Measurements from ENCODE around the gene SORBS1.

Gene SORBS1

GRCh38 chr10:95542330-95542729 is 18.8 kb downstream of the SORBS1 start:
- no peak for TF ChIP-seq REST (IDR thresholded peaks at IDR 0.05; ENCODE audit: low read depth)
- TF ChIP-seq EP300 (IDR thresholded peaks at IDR 0.05; ENCODE audit: borderline replicate concordance), result no peak
- no peak for TF ChIP-seq FOXM1 (IDR thresholded peaks at IDR 0.05; ENCODE audit: borderline replicate concordance, low read depth)

- TF ChIP-seq TCF12 (IDR thresholded peaks at IDR 0.05; ENCODE audit: low read depth), result no peak
- no peak for TF ChIP-seq ZBTB7A (IDR thresholded peaks at IDR 0.05; ENCODE audit: low read depth)
- TF ChIP-seq NFIC (IDR thresholded peaks at IDR 0.05), result no peak
These were observed 20.6 kb downstream of the SORBS1 start for GRCh38 chr10:95540514-95541052.

- TF ChIP-seq CREB1 (IDR thresholded peaks at IDR 0.05; ENCODE audit: low read depth), result no peak
- TF ChIP-seq CEBPB (IDR thresholded peaks at IDR 0.05), result no peak
- no peak for TF ChIP-seq TEAD4 (IDR thresholded peaks at IDR 0.05)
- no peak for TF ChIP-seq YY1 (IDR thresholded peaks at IDR 0.05; ENCODE audit: low read depth)
- TF ChIP-seq REST (IDR thresholded peaks at IDR 0.05; ENCODE audit: low read depth), result no peak
- TF ChIP-seq ZBTB7A (IDR thresholded peaks at IDR 0.05; ENCODE audit: low read depth), result no peak
- no peak for TF ChIP-seq TAF1 (IDR thresholded peaks at IDR 0.05; ENCODE audit: low read depth)
- TF ChIP-seq USF1 (IDR thresholded peaks at IDR 0.05), result no peak
- TF ChIP-seq TCF12 (IDR thresholded peaks at IDR 0.05; ENCODE audit: low read depth), result no peak
- TF ChIP-seq EGR1 (IDR thresholded peaks at IDR 0.05), result no peak
- TF ChIP-seq NFIC (IDR thresholded peaks at IDR 0.05), result no peak
- TF ChIP-seq EP300 (IDR thresholded peaks at IDR 0.05; ENCODE audit: borderline replicate concordance), result no peak
These were observed 21.4 kb downstream of the SORBS1 start for GRCh38 chr10:95539560-95540284.

GRCh38 chr10:95538412-95538811 is 22.8 kb downstream of the SORBS1 start:
- TF ChIP-seq RAD21 (IDR thresholded peaks at IDR 0.05; ENCODE audit: low read depth) (no peak), REST (IDR thresholded peaks at IDR 0.05; ENCODE audit: low read depth) (no peak), TEAD4 (IDR thresholded peaks at IDR 0.05) (no peak), YY1 (IDR thresholded peaks at IDR 0.05; ENCODE audit: low read depth) (no peak), TCF12 (IDR thresholded peaks at IDR 0.05; ENCODE audit: low read depth) (no peak), MAX (IDR thresholded peaks at IDR 0.05) (no peak)

GRCh38 chr10:95537542-95537927 is 23.6 kb downstream of the SORBS1 start:
- no peak for TF ChIP-seq MAX (IDR thresholded peaks at IDR 0.05)
- no peak for TF ChIP-seq ZBTB7A (IDR thresholded peaks at IDR 0.05; ENCODE audit: low read depth)
- TF ChIP-seq CREB1 (IDR thresholded peaks at IDR 0.05; ENCODE audit: low read depth), result no peak
- no peak for TF ChIP-seq NFIC (IDR thresholded peaks at IDR 0.05)
- TF ChIP-seq TCF12 (IDR thresholded peaks at IDR 0.05; ENCODE audit: low read depth), result no peak
- TF ChIP-seq YY1 (IDR thresholded peaks at IDR 0.05; ENCODE audit: low read depth), result no peak
- no peak for TF ChIP-seq TAF1 (IDR thresholded peaks at IDR 0.05; ENCODE audit: low read depth)
- TF ChIP-seq REST (IDR thresholded peaks at IDR 0.05; ENCODE audit: low read depth), result no peak
- no peak for TF ChIP-seq RAD21 (IDR thresholded peaks at IDR 0.05; ENCODE audit: low read depth)
- TF ChIP-seq CEBPB (IDR thresholded peaks at IDR 0.05), result no peak
- TF ChIP-seq EP300 (IDR thresholded peaks at IDR 0.05; ENCODE audit: borderline replicate concordance), result no peak
- no peak for TF ChIP-seq USF1 (IDR thresholded peaks at IDR 0.05)
- no peak for TF ChIP-seq TEAD4 (IDR thresholded peaks at IDR 0.05)
- TF ChIP-seq EGR1 (IDR thresholded peaks at IDR 0.05), result no peak
- no peak for TF ChIP-seq FOXM1 (IDR thresholded peaks at IDR 0.05; ENCODE audit: borderline replicate concordance, low read depth)

All from Ishikawa (cell line).